HL-60 (cell line): Measurements from ENCODE around the gene MYO16.

Source experiments
- DNase-seq, 2 experiments: peaks; one replicate each; pipeline ENCODE4 v3.0.0-alpha.2; 2010 to 2020; ENCODE audit warnings: low read depth in 1 of 2, low spot score in 1 of 2
- H3K27ac ChIP-seq: fragments of 250-450 bp; sonication (Bioruptor Pico); replicated peaks from 2 replicates; pipeline ENCODE4 v1.5.1; 2020; ENCODE audit warnings: mild to moderate bottlenecking, moderate library complexity
- H3K27me3 ChIP-seq: fragments of 250-450 bp; sonication (Bioruptor Pico); 2 replicates; pipeline ENCODE4 v1.5.1; 2021; ENCODE audit warnings: mild to moderate bottlenecking, moderate library complexity; ENCODE audit not compliant: insufficient read depth, poor library complexity, severe bottlenecking
- H3K4me3 ChIP-seq: replicated peaks from 2 replicates; pipeline ENCODE4 v1.5.1; 2011; ENCODE audit warnings: mild to moderate bottlenecking, control low read depth, low read length; ENCODE audit not compliant: insufficient read depth
- CTCF ChIP-seq: IDR thresholded peaks from one replicate; pipeline ENCODE4 v1.5.1; 2011; ENCODE audit warnings: low read length, control low read depth, inconsistent platforms; ENCODE audit not compliant: insufficient read depth
- GABPA ChIP-seq: IDR thresholded peaks from 2 replicates; pipeline ENCODE4 v1.6.1; 2012; ENCODE audit warnings: low read depth
- POLR2AphosphoS5 ChIP-seq: IDR thresholded peaks from 2 replicates; pipeline ENCODE4 v1.6.1; 2012; ENCODE audit warnings: low read depth
- REST ChIP-seq: IDR thresholded peaks from 2 replicates; pipeline ENCODE4 v1.6.1; 2012; ENCODE audit warnings: low read depth; ENCODE audit not compliant: insufficient replicate concordance
- SPI1 ChIP-seq: IDR thresholded peaks from 2 replicates; pipeline ENCODE4 v1.6.1; 2012; ENCODE audit warnings: low read depth, mild to moderate bottlenecking, borderline replicate concordance

MYO16 gene

DNA sequence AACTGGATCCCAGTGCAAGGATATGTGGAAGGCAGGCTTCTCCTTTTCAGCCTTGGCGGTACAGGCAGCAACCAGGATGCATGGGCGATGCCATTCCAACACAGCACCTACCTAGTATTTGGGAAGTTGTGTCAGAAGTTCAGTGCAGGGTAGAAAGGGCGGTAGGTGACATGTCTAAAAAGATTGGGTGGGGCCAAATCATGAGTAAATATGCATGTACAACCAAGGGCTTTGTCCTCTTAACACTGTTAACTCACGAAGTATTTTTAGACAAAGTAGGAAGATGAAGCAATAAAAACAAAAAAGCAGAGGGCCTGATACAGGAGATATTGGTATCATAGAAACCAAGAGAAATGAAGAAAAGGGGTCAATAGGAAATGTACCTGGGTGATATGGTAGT is 392.1 kb downstream of the MYO16 start:
- no peak overlapping the region for H3K4me3 ChIP-seq
- no peak overlapping the region for H3K27ac ChIP-seq
- no peaks in the 10 kb centered on the region for H3K27me3 ChIP-seq
- no peak for DNase-seq
- TF ChIP-seq CTCF (no peak), SPI1 (no peak), REST (no peak), GABPA (no peak), POLR2AphosphoS5 (no peak)

DNA sequence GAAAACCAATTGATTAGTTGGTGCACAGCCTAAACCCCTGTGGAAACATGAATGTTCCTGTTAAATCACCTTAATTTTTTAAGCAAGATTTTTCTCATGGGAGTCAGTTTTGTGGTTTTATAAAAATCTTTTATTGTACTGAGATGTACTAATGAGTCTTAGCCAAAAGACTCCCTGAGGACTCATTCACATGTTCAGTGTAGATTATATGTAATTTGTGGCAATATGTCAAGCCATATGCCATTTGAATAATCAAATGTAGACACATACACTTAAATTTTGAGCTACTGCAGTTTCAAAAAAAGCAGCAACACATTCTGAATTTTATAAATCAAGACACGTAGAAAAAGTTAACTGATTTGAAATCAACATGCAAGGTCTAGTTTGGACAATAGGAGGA is 395.2 kb downstream of the MYO16 start:
- H3K27me3 ChIP-seq, result no peaks in the 10 kb centered on the region
- DNase-seq, result no peak
- no peak for TF ChIP-seq SPI1
- no peak for TF ChIP-seq POLR2AphosphoS5
- no peak for TF ChIP-seq CTCF
- TF ChIP-seq REST, result no peak
- TF ChIP-seq GABPA, result no peak

GRCh38 chr13:109026266-109026665 is 396.9 kb downstream of the MYO16 start:
- no peaks in the 10 kb centered on the region for H3K27me3 ChIP-seq
- H3K27ac ChIP-seq, result no peak overlapping the region
- H3K4me3 ChIP-seq, result no peak overlapping the region
- TF ChIP-seq CTCF (no peak), GABPA (no peak), POLR2AphosphoS5 (no peak), SPI1 (no peak), REST (no peak)
- DNase-seq, result no peak

More for the DNA sequence above, 395.2 kb downstream of the MYO16 start:
- Histone ChIP-seq H3K27ac (no peak overlapping the region), H3K4me3 (no peak overlapping the region)
